H1 (cell line): ENCODE measurements around the gene CTNND2. TPM values are rescaled to one million over a fixed set of nuclear protein-coding genes. Genes with fewer than 3 reads are reported as not detected.

Source experiments
- CTCF ChIA-PET: fragments of 300-600 bp; sonication (Branson Sonifier 250); formaldehyde crosslinking; loops from one replicate; lab custom pipeline; 2021; ENCODE audit not compliant: partially characterized antibody; lab: Charles Lee
- POLR2A ChIA-PET: fragments of 300-600 bp; sonication (Branson Sonifier 250); formaldehyde crosslinking; loops from one replicate; lab custom pipeline; 2021; ENCODE audit warnings: inconsistent platforms; ENCODE audit not compliant: partially characterized antibody; lab: Charles Lee
- DNase-seq, 2 experiments: peaks; one replicate each; pipeline versions ENCODE4 v3.0.0 to v3.0.0-alpha.2; 2010 to 2022; ENCODE audit warnings: low spot score in 2 of 2, low read depth in 1 of 2, mixed read lengths in 1 of 2
- FAIRE-seq: peaks from 2 replicates; lab custom pipeline; 2011; peaks lifted over from hg19 to GRCh38; lab: Jason Lieb, UNC
- H2AFZ ChIP-seq: 2 replicates; pipeline ENCODE4 v1.8.1; 2012; ENCODE audit warnings: low read length, inconsistent platforms
- H2AK5ac ChIP-seq: 2 replicates; pipeline ENCODE4 v1.6.1; 2013; ENCODE audit warnings: low read depth, low read length
- H2BK120ac ChIP-seq: replicated peaks from 2 replicates; pipeline ENCODE3; 2013; ENCODE audit warnings: low read depth, low read length, inconsistent platforms
- H2BK12ac ChIP-seq: 2 replicates; pipeline ENCODE4 v1.6.1; 2013; ENCODE audit warnings: low read depth, low read length
- H2BK15ac ChIP-seq: 2 replicates; pipeline ENCODE4 v1.6.1; 2013; ENCODE audit warnings: low read length
- H2BK20ac ChIP-seq: 2 replicates; pipeline ENCODE4 v1.6.1; 2013; ENCODE audit warnings: low read length
- H2BK5ac ChIP-seq: 2 replicates; pipeline ENCODE4 v1.6.1; 2013; ENCODE audit warnings: low read depth, low read length
- H3K14ac ChIP-seq: 2 replicates; pipeline ENCODE4 v1.6.1; 2013; ENCODE audit warnings: inconsistent platforms; ENCODE audit not compliant: insufficient read length
- H3K18ac ChIP-seq: 2 replicates; pipeline ENCODE4 v1.6.1; 2013; ENCODE audit warnings: low read length; ENCODE audit errors: extremely low read depth
- H3K23ac ChIP-seq: 2 replicates; pipeline ENCODE4 v1.6.1; 2013; ENCODE audit warnings: inconsistent platforms; ENCODE audit not compliant: insufficient read length
- H3K23me2 ChIP-seq: 2 replicates; pipeline ENCODE4 v1.6.1; 2013; ENCODE audit warnings: low read depth, low read length
- H3K27ac ChIP-seq: 2 replicates; pipeline ENCODE4 v1.6.1; 2011; ENCODE audit warnings: low read depth, low read length, inconsistent platforms
- H3K27me3 ChIP-seq, 4 experiments: replicated peaks in 1 of 4; 1 replicate in 1 of 4; 2 replicates in 3 of 4; pipeline versions ENCODE4 v1.6.1 to v1.8.1; 2011 to 2013; ENCODE audit warnings: low read length in 3 of 4, mild to moderate bottlenecking in 3 of 4, inconsistent platforms in 2 of 4, mixed read lengths in 2 of 4, moderate library complexity in 1 of 4; ENCODE audit not compliant: control insufficient read depth in 3 of 4, insufficient read depth in 3 of 4; ENCODE audit errors: extremely low read depth in 1 of 4
- H3K36me3 ChIP-seq, 4 experiments: 2 replicates each; pipeline versions ENCODE4 v1.6.1 to v1.8.1; 2011 to 2013; ENCODE audit warnings: mild to moderate bottlenecking in 4 of 4, low read length in 3 of 4, moderate library complexity in 2 of 4, control low read depth in 1 of 4, inconsistent platforms in 1 of 4; ENCODE audit not compliant: insufficient read depth in 4 of 4, control insufficient read depth in 2 of 4
- H3K4ac ChIP-seq: replicated peaks from 2 replicates; pipeline ENCODE3; 2013; ENCODE audit warnings: low read length, low read depth, mixed read lengths, inconsistent platforms; ENCODE audit not compliant: insufficient read length
- H3K4me1 ChIP-seq, 4 experiments: replicated peaks in 1 of 4; 1 replicate in 1 of 4; 2 replicates in 3 of 4; pipeline versions ENCODE4 v1.6.1 to v1.8.1; 2011 to 2013; ENCODE audit warnings: low read length in 3 of 4, inconsistent platforms in 2 of 4, mixed read lengths in 1 of 4; ENCODE audit not compliant: insufficient read depth in 4 of 4, control insufficient read depth in 3 of 4
- H3K4me2 ChIP-seq, 2 experiments: 2 replicates each; pipeline versions ENCODE4 v1.6.1 to v1.8.1; 2011 to 2013; ENCODE audit warnings: low read depth in 2 of 2, low read length in 2 of 2, control low read depth in 1 of 2, inconsistent platforms in 1 of 2, mild to moderate bottlenecking in 1 of 2; ENCODE audit not compliant: insufficient read depth in 1 of 2
- H3K4me3 ChIP-seq, 4 experiments: fragments of 200-600, 300-600 bp in 1 of 4; sonication (generic), shearing (Covaris generic), sonication (Bioruptor Twin) in 1 of 4; 2 replicates each; pipeline versions ENCODE4 v1.5.1 to v1.8.1; 2011 to 2016; ENCODE audit warnings: low read length in 4 of 4, low read depth in 3 of 4, control low read depth in 2 of 4, inconsistent platforms in 2 of 4, mild to moderate bottlenecking in 2 of 4, mixed read lengths in 1 of 4, moderate library complexity in 1 of 4; ENCODE audit not compliant: insufficient read depth in 2 of 4; ENCODE audit errors: extremely low read depth in 1 of 4
- H3K56ac ChIP-seq: replicated peaks from 2 replicates; pipeline ENCODE3; 2013; ENCODE audit warnings: low read depth, mild to moderate bottlenecking, mixed read lengths, low read length, inconsistent platforms; ENCODE audit not compliant: insufficient read length
- H3K79me1 ChIP-seq: 2 replicates; pipeline ENCODE4 v1.6.1; 2013; ENCODE audit warnings: low read depth, low read length, control low read depth
- H3K79me2 ChIP-seq, 2 experiments: 2 replicates each; pipeline versions ENCODE4 v1.6.1 to v1.8.1; 2012 to 2013; ENCODE audit warnings: low read length in 2 of 2, mild to moderate bottlenecking in 2 of 2, inconsistent platforms in 1 of 2; ENCODE audit not compliant: insufficient read depth in 2 of 2, control insufficient read depth in 1 of 2
- H3K9ac ChIP-seq, 4 experiments: replicated peaks in 1 of 4; 1 replicate in 1 of 4; 2 replicates in 3 of 4; pipeline versions ENCODE4 v1.6.1 to v1.8.1; 2011 to 2013; ENCODE audit warnings: low read depth in 3 of 4, low read length in 3 of 4, control low read depth in 2 of 4, mild to moderate bottlenecking in 2 of 4, moderate library complexity in 2 of 4, inconsistent platforms in 1 of 4; ENCODE audit errors: extremely low read depth in 1 of 4
- H3K9me3 ChIP-seq, 2 experiments: 2 replicates each; pipeline versions ENCODE4 v1.6.1 to v1.8.1; 2012 to 2013; ENCODE audit warnings: mild to moderate bottlenecking in 2 of 2, moderate library complexity in 2 of 2, control low read depth in 1 of 2, inconsistent platforms in 1 of 2, low read depth in 1 of 2, low read length in 1 of 2, mixed read lengths in 1 of 2; ENCODE audit not compliant: insufficient read depth in 2 of 2
- H4K20me1 ChIP-seq, 2 experiments: replicated peaks in 1 of 2; 2 replicates each; pipeline versions ENCODE3 to v1.8.1; 2011 to 2013; ENCODE audit warnings: inconsistent platforms in 2 of 2, low read length in 2 of 2, mild to moderate bottlenecking in 1 of 2; ENCODE audit not compliant: insufficient read depth in 2 of 2, control insufficient read depth in 1 of 2
- H4K5ac ChIP-seq: 2 replicates; pipeline ENCODE4 v1.6.1; 2013; ENCODE audit warnings: low read length, low read depth, mixed read lengths, inconsistent platforms; ENCODE audit not compliant: insufficient read length
- H4K8ac ChIP-seq: 2 replicates; pipeline ENCODE4 v1.8.0; 2013; ENCODE audit warnings: mild to moderate bottlenecking, moderate library complexity, low read length, inconsistent platforms; ENCODE audit not compliant: insufficient read depth; ENCODE audit errors: extremely low read depth
- H4K91ac ChIP-seq: replicated peaks from 2 replicates; pipeline ENCODE3; 2013; ENCODE audit warnings: low read length, mixed read lengths, inconsistent platforms; ENCODE audit not compliant: insufficient read length
- BACH1 ChIP-seq: IDR thresholded peaks from 2 replicates; pipeline ENCODE4 v1.6.1; 2012; ENCODE audit warnings: low read length, improper control_type of control experiment
- HDAC2 ChIP-seq, 2 experiments: fragments of 300-600 bp in 1 of 2; sonication (generic) in 1 of 2; IDR thresholded peaks; 2 replicates each; pipeline ENCODE4 v1.6.1; 2011 to 2012; ENCODE audit warnings: low read depth in 2 of 2, low read length in 2 of 2, mild to moderate bottlenecking in 2 of 2, moderate library complexity in 2 of 2, borderline replicate concordance in 1 of 2, inconsistent platforms in 1 of 2
- polyA plus RNA-seq, 7 experiments: library from polyadenylated mRNA; depleted of rRNA in 3 of 7; stranded (reverse) in 5 of 7; unstranded in 2 of 7; fragments of >200 nt in 5 of 7; fragments of 200-250 nt in 2 of 7; gene quantifications; 1 replicate in 5 of 7; 2 replicates in 1 of 7; 4 replicates in 1 of 7; pipeline versions ENCODE4 v1.2.1 to v1.2.3, GENCODE V29; 2011 to 2013; ENCODE audit warnings: missing spikeins in 2 of 7, mixed read lengths in 2 of 7
- total RNA-seq: library from RNA; stranded (reverse); fragmentation: NEBNext Ultra II Directional; extraction: Animal tissue kit (Norgen Biotek cat#: 25700); gene quantifications from 2 replicates; pipeline ENCODE4 v1.2.1, GENCODE V29; 2021

The CTNND2 gene
- total and polyA plus RNA-seq, 2 of the 8 experiments (the other 6 are each of a cell fraction or from before 2014, with no cell fraction given): 7.4 to 14.2 TPM

GRCh38 chr5:10927608-10928007 lies 976.6 kb downstream of the CTNND2 start:
- Histone ChIP-seq H3K23me2 (no peaks in the 10 kb centered on the region), H3K9ac (no peak overlapping the region), H2BK12ac (no peak overlapping the region), H2BK120ac (no peak overlapping the region), H3K79me1 (no peaks in the 10 kb centered on the region), H3K9me3 (no peaks in the 10 kb centered on the region), H3K4ac (no peak overlapping the region), H2AK5ac (no peak overlapping the region), H3K4me2 (no peak overlapping the region), H3K79me2 (no peaks in the 10 kb centered on the region), H4K5ac (no peak overlapping the region), H3K27ac (no peak overlapping the region), H3K56ac (no peak overlapping the region), H3K4me3 (no peak overlapping the region), H3K23ac (no peak overlapping the region), H4K8ac (no peak overlapping the region), H3K27me3 (no peaks in the 10 kb centered on the region), H2BK5ac (no peak overlapping the region), H4K91ac (no peak overlapping the region), H2AFZ (no peak overlapping the region), H3K18ac (no peak overlapping the region), H4K20me1 (no peaks in the 10 kb centered on the region), H3K36me3 (no peaks in the 10 kb centered on the region), H3K14ac (no peak overlapping the region), H2BK20ac (no peak overlapping the region), H2BK15ac (no peak overlapping the region), H3K4me1 (peaks cover 0 to 5% (median 0%) of the 10 kb centered on the region in 4 experiments; a peak in 3 of 7 replicates)
- ChIA-PET POLR2A (no interaction called here), CTCF (interaction anchor here (0.8 to 1.2 kb wide), 2 partner anchors 57 to 60 kb away, joined by 3 to 4 read pairs; no protein-coding TSS in a partner anchor)
- no peak for DNase-seq
- FAIRE-seq: no peak
- TF ChIP-seq HDAC2 (IDR thresholded peaks at IDR 0.05; ENCODE audit: borderline replicate concordance in 1 of 2, low read depth in 2 of 2, low read length in 2 of 2) (no peak), BACH1 (no peak)
